ENCODE results near the gene DCTN3. TPM values are rescaled to one million over a fixed set of nuclear protein-coding genes. Genes with fewer than 3 reads are reported as not detected.

The DCTN3 gene
- total and polyA plus RNA-seq, 2 of the 4 experiments (the other 2 are of a cell fraction) = 122 to 183 TPM

GRCh38 chr9:34628656-34629490, 8.6 kb upstream of the DCTN3 start, which contains the start of gene ARID3C:
TSS of gene ARID3C (minus strand) at chr9:34629066. CDS start at chr9:34628014, 1,052 bp downstream.
- CTCF ChIA-PET = no interaction called here
- DNase-seq = no peak
- H3K9me3 ChIP-seq (ENCODE audit: control insufficient read depth, insufficient read depth, low read length) = no peaks in the 10 kb centered on the region
- TF ChIP-seq POLR2A (IDR thresholded peaks at IDR 0.05; ENCODE audit: low read depth, low read length) = no peak
- no peak for TF ChIP-seq MXI1 (IDR thresholded peaks at IDR 0.05; ENCODE audit: borderline replicate concordance, low read depth, low read length)
- TF ChIP-seq, protein P1, sequence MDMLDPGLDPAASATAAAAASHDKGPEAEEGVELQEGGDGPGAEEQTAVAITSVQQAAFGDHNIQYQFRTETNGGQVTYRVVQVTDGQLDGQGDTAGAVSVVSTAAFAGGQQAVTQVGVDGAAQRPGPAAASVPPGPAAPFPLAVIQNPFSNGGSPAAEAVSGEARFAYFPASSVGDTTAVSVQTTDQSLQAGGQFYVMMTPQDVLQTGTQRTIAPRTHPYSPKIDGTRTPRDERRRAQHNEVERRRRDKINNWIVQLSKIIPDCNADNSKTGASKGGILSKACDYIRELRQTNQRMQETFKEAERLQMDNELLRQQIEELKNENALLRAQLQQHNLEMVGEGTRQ (IDR thresholded peaks at IDR 0.05; ENCODE audit: low read depth, low read length) = no peak
- no peak for TF ChIP-seq RFX5 (IDR thresholded peaks at IDR 0.05; ENCODE audit: low read depth, low read length)
- TF ChIP-seq MAFK (IDR thresholded peaks at IDR 0.05; ENCODE audit: low read depth, low read length) = no peak
- TF ChIP-seq, protein P2, sequence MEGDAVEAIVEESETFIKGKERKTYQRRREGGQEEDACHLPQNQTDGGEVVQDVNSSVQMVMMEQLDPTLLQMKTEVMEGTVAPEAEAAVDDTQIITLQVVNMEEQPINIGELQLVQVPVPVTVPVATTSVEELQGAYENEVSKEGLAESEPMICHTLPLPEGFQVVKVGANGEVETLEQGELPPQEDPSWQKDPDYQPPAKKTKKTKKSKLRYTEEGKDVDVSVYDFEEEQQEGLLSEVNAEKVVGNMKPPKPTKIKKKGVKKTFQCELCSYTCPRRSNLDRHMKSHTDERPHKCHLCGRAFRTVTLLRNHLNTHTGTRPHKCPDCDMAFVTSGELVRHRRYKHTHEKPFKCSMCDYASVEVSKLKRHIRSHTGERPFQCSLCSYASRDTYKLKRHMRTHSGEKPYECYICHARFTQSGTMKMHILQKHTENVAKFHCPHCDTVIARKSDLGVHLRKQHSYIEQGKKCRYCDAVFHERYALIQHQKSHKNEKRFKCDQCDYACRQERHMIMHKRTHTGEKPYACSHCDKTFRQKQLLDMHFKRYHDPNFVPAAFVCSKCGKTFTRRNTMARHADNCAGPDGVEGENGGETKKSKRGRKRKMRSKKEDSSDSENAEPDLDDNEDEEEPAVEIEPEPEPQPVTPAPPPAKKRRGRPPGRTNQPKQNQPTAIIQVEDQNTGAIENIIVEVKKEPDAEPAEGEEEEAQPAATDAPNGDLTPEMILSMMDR (conservative IDR thresholded peaks at IDR 0.05; ENCODE audit: low read depth, low read length) = no peak
- no peak for TF ChIP-seq BHLHE40 (IDR thresholded peaks at IDR 0.05; ENCODE audit: low read depth, low read length)
- no peak for TF ChIP-seq RAD21 (IDR thresholded peaks at IDR 0.05; ENCODE audit: low read length)
- no peak for TF ChIP-seq ELK1 (IDR thresholded peaks at IDR 0.05; ENCODE audit: borderline replicate concordance, low read depth, low read length)
- no peak for TF ChIP-seq NFE2L2 (IDR thresholded peaks at IDR 0.05; ENCODE audit: low read depth, low read length)
- no peak for TF ChIP-seq SMC3 (IDR thresholded peaks at IDR 0.05; ENCODE audit: low read depth, low read length)
- TF ChIP-seq FOS (IDR thresholded peaks at IDR 0.05; ENCODE audit: low read depth, low read length) = no peak
- no peak for TF ChIP-seq RCOR1 (IDR thresholded peaks at IDR 0.05; ENCODE audit: insufficient replicate concordance, low read length)
- TF ChIP-seq CHD1 (IDR thresholded peaks at IDR 0.05; ENCODE audit: low read depth, low read length) = no peak

More at GRCh38 chr9:34628656-34629490, 8.6 kb upstream of the DCTN3 start, which contains the start of gene ARID3C:
- Histone ChIP-seq H3K18ac (ENCODE audit: low read depth, low read length) (no peak within 1 kb of the TSS), H2BK5ac (ENCODE audit: low read depth, low read length, poor library complexity, severe bottlenecking) (no peak within 1 kb of the TSS), H2AK9ac (replicated peaks; ENCODE audit: low read depth, low read length, poor library complexity) (peak within 1 kb of the TSS; percentile 70), H3K23ac (ENCODE audit: low read depth, low read length) (peak within 1 kb of the TSS; percentile 71), H3K27me3 (ENCODE audit: control insufficient read depth, insufficient read depth, low read length) (peaks cover 71% of the 10 kb centered on the region), H2BK20ac (ENCODE audit: low read depth, low read length) (no peak within 1 kb of the TSS), H3K4ac (ENCODE audit: low read depth, low read length) (no peak within 1 kb of the TSS), H3K4me1 (ENCODE audit: control insufficient read depth, insufficient read depth, low read length) (0 out of 2 replicates have a peak, but pooled peaks cover 2% of the 10 kb centered on the region), H3K4me3 (ENCODE audit: insufficient read depth, low read depth, low read length) (peak within 1 kb of the TSS; percentile 33), H3K79me1 (ENCODE audit: low read depth in 1 of 2, low read length in 2 of 2) (peaks cover 0 to 3% of the 10 kb centered on the region in 2 experiments; a peak in 1 of 4 replicates), H2AK5ac (ENCODE audit: low read depth, low read length) (no peak within 1 kb of the TSS), H2BK15ac (ENCODE audit: low read depth, low read length) (no peak within 1 kb of the TSS), H3K9ac (ENCODE audit: low read depth, low read length) (no peak within 1 kb of the TSS), H3K9me1 (ENCODE audit: insufficient read depth, low read length) (0 out of 2 replicates have a peak, but pooled peaks cover 4% of the 10 kb centered on the region), H4K20me1 (ENCODE audit: insufficient read depth, low read length) (peaks cover 4% of the 10 kb centered on the region; the same call in 1 of the 2 replicates), H3K14ac (replicated peaks; ENCODE audit: low read depth, low read length) (no peak within 1 kb of the TSS), H3K56ac (ENCODE audit: extremely low read depth, insufficient read depth, low read length) (no peak within 1 kb of the TSS), H2BK120ac (ENCODE audit: low read depth, low read length) (no peak within 1 kb of the TSS), H4K8ac (ENCODE audit: low read depth in 2 of 2, low read length in 2 of 2) (no peak within 1 kb of the TSS), H3K36me3 (ENCODE audit: control insufficient read depth, insufficient read depth, low read length) (no peaks in the 10 kb centered on the region), H4K91ac (ENCODE audit: insufficient read depth, low read depth, low read length) (no peak within 1 kb of the TSS), H4K5ac (ENCODE audit: low read depth, low read length) (no peak within 1 kb of the TSS), H2AFZ (replicated peaks; ENCODE audit: low read length, poor library complexity) (peak within 1 kb of the TSS; percentile 77), H3K4me2 (ENCODE audit: low read depth, low read length) (peak within 1 kb of the TSS; percentile 81), H3K27ac (ENCODE audit: insufficient read depth, low read length) (no peak within 1 kb of the TSS)
- in situ Hi-C loops (cut with MboI; ENCODE audit: low sequenced_read_pairs) (no loop called here), intact Hi-C loops (cut with micrococcal nuclease) (no loop called here), dilution Hi-C loops (cut with HindIII; ENCODE audit: low sequenced_read_pairs, unreplicated experiment) (no loop called here)
- no TSS peak for BruUV-seq (replicated peaks)
- POLR2A ChIA-PET (ENCODE audit: unreplicated experiment) = interaction anchor here (0.7 kb wide), 1 partner anchor 9 kb away, joined by 3 read pairs; no protein-coding TSS in a partner anchor
- 1% methylated on average over 17 of the region's 69 CpGs; no CpG with 5 or more reads in 1 of the 2 experiments for WGBS, 2 experiments (ENCODE audit: extremely low coverage in 2 of 2, insufficient read length in 1 of 2)
- ATAC-seq (ENCODE audit: low read depth) = peak; percentile 87

Data from IMR-90 (cell line).